ENCODE results near the gene PLAAT4.
"Not testable (repeated sequence)": the region's sequence is repeated elsewhere in the genome, so short reads cannot be mapped to it uniquely, and the experiment has no call there.

The PLAAT4 gene

GRCh38 chr11:63547061-63547460 lies 10.5 kb downstream of the PLAAT4 start:
- no peak for DNase-seq

GRCh38 chr11:63548178-63548577 lies 11.6 kb downstream of the PLAAT4 start:
- DNase-seq = no peak

- no peak for DNase-seq
Observed at GRCh38 chr11:63549411-63549810, 12.8 kb downstream of the PLAAT4 start.

DNA sequence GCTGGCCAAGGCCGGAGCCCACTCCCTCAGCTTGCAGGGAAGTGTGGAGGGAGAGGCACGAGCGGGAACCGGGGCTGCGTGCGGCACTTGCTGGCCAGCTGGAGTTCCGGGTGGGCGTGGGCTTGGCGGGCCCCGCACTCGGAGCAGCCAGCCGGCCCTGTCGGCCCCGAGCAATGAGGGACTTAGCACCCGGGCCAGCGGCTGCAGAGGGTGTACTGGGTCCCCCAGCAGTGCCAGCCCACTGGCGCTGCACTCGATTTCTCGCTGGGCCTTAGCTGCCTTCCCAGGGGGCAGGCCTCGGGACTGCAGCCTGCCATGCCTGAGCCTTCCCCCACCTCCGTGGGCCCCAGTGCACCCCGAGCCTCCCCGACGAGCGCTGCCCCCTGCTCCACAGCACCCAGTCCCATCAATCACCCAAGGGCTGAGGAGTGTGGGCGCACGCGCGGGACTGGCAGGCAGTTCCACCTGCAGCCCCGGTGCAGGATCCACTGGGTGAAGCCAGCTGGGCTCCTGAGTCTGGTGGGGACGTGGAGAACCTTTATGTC lies 13.6 kb downstream of the PLAAT4 start:
- not testable (repeated sequence) for DNase-seq

DNA sequence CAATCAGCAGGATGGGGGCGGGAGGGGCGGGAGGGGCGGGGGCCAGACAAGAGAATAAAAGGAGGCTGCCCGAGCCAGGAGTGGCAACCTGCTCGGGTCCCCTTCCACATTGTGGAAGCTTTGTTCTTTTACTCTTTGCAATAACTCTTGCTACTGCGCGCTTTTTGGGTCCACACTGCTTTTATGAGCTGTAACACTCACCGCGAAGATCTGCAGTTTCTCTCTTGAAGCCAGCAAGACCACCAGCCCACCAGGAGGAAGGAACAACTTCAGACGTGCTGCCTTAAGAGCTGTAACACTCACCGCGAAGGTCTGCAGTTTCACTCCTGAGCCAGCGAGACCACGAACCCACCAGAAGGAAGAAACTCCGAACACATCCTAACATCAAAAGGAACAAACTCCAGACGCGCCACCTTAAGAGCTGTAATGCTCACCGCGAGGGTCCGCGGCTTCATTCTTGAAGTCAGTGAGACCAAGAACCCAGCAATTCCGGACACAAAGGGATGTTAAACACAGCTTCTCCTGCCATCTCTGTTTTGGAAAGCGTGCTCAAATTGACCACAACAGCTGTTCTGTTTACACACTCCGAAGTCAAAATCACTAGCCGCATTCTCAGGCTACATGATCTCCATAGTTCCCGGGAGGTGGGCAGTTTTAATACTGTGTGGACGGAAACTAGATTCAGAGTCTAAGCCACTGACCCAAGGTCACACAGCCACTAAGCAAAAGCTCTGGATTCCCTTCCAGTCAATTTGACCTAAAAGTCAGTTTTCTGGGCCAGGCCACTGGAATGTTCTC lies 14.7 kb downstream of the PLAAT4 start:
- DNase-seq = no peak

GRCh38 chr11:63551889-63552266 lies 15.3 kb downstream of the PLAAT4 start:
- no peak for DNase-seq

GRCh38 chr11:63552921-63553320 lies 16.3 kb downstream of the PLAAT4 start:
- DNase-seq = no peak

- peak; percentile 24 for DNase-seq
Observed at GRCh38 chr11:63553759-63554158, 17.2 kb downstream of the PLAAT4 start.

DNA sequence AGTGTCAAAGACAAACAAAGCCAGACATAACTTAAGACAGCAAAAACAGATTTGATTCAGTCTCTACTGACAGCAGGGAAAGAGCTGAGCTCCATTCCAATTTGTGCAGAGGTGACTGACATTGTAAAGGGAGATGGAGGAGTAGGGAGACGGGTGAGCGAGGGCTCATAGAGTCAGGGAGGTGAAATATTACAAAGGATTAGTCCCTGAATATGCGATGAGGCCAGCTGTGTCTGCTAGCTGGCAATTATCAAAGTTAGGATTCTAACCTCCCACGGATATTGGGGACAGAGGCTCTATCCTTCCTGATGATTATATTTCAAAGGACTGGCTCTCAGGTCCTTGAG lies 18.2 kb downstream of the PLAAT4 start:
- no peak for DNase-seq

DNA sequence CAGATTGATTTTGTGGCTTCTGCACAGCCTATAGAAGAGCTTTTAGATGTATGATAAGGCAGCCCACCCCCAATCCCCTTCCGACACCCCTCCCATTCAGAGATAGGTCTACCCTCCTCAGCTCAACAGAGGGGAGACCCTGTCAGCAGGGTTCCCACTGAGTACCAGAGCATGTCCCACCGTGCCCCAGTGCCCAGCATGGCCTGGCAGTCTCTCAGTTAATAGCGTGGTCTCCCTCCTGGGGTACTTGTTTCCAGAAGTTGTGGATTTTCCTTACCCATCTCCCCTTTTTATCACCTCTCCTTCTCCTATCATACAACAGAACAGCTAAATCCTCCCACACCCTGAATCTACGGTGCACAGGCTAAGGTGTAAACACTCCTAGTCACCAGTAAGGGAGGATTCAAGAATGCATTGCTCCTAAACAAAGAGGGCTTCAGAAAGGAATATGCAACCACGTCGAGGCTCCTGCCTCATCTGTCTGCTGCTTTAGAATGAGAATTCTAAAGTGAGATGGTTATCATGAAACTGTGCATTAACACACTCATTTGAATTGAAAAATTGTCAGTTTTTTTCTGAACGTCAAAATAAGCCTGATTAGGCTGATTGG lies 19.9 kb downstream of the PLAAT4 start:
- no peak for DNase-seq

DNA sequence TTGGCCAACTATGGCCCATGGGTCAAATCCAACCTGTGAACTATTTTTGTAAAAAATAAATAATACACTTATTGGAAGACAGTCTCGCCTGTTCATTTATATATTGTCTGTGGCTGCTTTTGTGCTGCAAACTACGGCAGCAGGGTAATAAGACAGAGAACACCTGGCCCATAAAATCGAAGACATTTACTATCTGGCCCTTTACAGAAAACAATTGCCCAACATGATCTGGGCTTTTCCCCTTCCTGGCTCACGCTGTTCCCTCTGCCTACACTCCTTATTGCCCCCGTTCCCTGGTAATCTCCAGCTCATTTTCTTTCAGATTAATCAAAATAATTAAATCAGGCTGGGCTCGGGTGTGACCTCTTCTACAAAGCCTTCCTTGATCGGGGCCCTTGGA lies 21.0 kb downstream of the PLAAT4 start:
- no peak for DNase-seq

DNA sequence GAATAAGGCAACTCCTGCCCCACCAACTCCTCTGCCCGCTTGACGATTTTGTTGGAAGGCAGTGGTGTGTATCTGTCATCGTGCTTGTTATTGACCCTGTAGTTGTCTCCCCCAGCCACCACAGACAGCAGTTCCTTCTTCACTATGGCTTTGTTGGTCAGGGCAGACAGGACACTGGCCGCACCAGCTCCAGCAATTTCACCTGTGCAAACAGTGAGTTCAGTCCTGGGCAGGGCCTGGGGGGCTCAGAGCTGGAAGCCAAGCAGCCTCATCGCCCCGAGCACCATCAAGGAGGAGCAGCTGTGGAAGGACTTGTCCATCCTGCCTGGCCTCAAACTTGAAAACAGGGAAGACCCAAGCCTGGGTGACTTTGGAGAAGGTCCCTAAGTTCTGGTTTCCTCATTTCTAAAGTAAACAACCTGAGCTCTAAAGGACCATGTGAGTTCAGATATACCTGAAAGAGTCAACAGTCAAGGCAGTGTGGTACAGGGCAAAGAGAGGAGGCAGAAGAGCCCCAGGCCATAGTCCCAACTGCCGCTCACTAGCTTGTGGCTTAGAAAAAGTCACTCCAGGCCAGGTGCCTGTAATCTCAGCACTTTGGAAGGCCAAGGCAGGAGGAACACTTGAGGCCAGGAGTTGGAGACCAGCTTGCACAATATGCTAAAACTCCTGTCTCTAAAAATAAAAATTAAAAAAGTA lies 22.0 kb downstream of the PLAAT4 start:
- DNase-seq = no peak

DNA sequence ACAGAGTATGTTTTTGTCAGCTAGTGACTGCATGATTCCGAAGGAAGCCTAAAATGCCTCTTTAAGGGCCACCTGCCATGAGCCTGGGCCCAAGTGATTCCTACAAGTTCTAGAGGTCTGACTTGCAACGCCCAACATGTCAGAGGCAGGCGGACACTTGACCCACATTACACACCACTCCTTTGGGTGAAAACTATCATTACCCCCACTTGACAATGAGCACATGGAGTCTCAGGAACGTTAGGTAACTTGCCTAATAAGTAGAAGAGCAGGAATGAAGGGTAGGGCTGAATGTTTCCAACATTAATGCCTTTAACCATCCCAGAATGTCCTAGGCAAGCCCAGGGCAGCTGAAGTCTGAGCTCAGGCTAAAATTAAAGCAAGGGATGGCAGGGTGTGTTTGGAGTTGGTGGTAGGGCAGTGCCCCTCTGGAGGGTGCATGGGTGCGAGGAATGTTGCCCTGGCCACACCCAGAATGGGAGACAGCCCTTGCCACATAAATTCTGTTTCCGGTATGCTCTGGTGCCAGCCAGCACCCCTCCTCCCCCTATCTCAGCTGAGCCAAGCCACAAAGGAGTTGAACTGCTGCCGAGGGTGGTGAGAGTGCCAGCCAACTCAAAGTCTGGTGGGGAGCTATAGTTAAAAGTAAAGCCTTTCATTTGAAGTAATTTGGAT lies 24.0 kb downstream of the PLAAT4 start:
- no peak for DNase-seq

DNA sequence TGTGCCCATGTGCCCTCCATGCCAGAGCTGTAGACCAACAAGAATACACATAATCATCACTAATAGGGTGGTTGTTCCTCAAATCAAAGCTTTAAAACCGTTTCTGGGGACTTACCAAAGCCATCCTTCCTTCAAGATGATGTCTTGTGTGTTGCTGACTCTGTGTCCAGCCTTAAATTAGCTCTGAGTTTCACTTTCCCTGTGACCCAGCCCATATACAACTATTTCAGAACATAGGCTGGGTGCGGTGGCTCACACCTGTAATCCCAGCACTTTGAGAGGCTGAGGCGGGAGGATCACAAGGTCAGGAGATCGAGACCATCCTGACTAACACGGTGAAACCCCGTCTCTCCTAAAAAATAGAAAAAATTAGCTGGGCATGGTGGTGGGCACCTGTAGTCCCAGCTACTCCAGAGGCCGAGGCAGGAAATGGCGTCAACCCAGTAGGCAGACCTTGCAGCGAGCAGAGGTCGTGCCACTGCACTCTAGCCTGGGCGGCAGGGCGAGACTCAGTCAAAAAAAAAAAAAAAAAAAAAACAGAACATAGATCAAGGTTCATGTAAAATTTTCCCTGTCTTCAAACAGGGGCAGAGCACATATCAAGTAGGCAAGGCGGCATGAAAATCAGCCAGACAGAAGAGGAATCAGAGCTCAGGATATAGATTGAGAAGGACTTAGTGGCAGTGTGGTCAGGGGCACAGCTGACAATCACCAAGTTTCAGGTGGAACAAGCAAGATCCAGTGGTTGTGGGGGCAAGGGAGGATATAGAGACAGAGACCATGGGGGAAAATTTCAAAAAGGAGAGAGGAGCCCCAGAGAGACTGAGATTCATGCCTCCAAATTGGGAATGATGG lies 26.8 kb downstream of the PLAAT4 start, which contains the start of gene PLAAT2:
Gene PLAAT2 (minus strand): TSS at position 179 of the 855 bp plus-strand sequence. CDS start 55 bp downstream, at position 124.
- DNase-seq = no peak

GRCh38 chr11:63564056-63564774 lies 27.6 kb downstream of the PLAAT4 start:
- DNase-seq = no peak

DNA sequence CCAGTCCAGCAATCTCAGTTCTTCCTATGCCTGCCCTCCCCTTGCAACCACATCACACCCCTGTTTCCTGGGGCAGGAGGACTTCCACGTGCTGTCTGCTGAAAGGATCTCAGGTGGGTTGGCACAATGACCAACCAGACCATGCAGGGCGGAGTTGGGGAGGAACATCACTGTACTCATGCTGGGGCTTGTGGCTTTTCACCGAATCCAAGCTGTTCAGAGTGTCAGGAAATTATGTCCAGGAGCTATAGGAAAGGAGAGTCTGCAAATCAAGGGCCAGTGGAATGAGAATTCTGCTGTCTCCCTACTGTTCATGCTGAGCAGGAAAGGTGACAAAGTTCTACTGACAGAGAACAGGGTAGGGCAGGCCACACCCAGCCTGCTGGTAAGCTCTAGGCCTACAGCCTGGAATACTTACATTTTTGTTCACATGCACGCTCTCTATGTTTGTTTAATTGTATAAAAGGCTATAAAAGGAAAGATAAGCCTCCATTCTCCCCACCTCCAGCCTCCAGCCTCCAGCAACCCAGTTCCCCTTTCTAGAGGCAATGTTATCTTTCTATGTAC lies 28.3 kb downstream of the PLAAT4 start:
- no peak for DNase-seq

DNA sequence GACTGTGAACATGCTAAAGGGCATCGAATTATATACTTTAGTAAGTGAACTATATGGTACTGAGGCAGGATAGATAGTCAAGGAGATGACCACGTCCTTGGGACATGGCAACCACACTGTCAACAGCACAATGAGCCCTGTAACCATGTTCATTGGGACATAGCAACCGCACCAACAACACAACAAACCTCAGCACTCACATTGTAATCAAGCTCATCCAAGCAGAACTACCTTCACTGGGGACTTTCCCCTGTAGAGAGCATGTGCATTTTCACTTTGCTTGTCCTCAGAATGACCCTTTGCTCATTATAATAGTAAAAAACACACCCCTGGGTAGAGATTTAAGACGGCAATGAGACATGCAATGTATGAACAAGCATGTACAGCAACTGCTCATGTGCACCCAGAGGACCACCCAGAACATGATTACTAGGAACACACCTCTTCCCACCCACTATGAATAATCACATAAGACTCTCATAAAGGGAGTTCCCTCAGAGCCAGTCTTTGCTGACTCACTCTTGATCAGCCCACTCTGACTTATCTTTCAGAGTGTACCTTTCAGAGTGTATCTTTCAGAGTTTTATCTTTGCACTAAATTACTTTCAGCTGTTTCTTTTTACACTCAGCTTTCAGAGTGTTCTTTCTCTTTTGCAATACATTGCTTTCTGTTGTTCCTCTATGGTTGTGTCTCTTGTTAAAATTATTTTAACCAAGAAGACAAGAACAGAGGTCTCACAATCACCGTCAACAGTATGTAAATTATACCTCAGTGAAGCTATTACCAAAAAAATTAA lies 30.6 kb downstream of the PLAAT4 start:
- DNase-seq = peak; percentile 65

DNA sequence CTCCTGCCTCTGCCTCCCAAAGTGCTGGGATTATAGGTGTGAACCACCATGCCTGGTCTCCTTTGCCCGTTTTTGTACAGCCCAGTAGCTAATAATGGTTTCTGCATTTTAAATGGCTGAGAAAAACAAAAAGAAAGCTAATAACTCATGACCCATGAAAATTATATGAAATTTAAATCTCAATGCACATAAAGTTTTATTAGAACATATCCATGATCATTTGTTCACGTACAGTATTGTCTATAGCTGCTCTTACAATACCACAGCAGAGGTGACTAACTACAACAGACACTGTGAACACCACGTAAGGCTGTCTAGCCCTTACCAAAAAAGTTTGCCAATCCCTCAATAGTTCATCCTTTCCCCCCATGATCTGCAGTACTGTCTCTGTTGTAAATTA lies 33.0 kb downstream of the PLAAT4 start:
- no peak for DNase-seq

- DNase-seq = no peak
Observed at GRCh38 chr11:63572026-63572688, 35.5 kb downstream of the PLAAT4 start.
